DMS79 treated with DMSO at 0.1 percent for 48 hours (cell line): ENCODE results near the gene SF3B2.
A peak's percentile ranks its signal among the peaks of the same experiment; 100 is the strongest.

Experiments
- DNase-seq: peaks from one replicate; lab custom pipeline; 2025; lab: John Stamatoyannopoulos, UW

Gene SF3B2

GRCh38 chr11:66047541-66048365, 4.4 kb upstream of the SF3B2 start:
- DNase-seq, result no peak

DNA sequence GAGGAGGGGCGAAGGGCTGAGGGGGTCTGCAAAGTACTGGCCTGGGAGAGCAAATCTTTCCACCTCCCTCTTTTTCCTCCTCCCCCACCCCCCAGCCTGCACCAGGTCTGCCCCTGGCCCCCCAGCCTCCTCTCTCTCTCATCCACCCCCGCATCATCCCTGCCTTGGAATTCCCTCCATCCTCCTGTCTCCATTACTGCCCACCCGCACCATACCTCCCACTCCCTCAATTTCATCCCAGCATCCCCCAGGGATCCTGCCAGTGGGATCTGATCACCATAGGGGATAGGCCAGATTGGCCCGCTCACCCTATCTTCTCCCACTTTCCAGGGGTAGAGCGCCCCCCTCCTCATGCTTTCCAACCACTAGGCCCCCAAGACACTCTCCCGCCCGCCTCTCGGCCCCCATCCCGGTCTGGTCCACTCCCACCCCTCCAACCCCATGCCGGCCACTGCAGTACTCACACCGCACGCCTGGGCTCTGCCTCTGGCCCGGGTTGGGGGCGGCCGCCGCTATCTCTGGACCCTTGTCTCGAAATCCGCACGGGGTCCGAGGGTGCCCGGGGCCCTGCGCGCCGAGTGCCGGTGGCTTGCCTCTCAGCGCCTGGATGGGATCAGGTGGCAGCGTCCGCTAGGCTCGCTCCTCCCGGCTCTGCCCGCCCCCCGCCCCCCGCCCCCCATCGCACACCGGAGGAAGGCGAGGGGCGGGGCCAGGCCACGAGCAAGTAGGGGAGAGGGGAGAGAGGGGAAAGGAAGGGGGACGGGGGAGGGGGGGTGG, 3.4 kb upstream of the SF3B2 start, which contains the start of gene GAL3ST3:
GAL3ST3 (minus strand) TSS at position 615 of the 777 bp plus-strand sequence. CDS start 3,746 bp downstream, outside the sequence.
- DNase-seq, result peak; percentile 28

DNA sequence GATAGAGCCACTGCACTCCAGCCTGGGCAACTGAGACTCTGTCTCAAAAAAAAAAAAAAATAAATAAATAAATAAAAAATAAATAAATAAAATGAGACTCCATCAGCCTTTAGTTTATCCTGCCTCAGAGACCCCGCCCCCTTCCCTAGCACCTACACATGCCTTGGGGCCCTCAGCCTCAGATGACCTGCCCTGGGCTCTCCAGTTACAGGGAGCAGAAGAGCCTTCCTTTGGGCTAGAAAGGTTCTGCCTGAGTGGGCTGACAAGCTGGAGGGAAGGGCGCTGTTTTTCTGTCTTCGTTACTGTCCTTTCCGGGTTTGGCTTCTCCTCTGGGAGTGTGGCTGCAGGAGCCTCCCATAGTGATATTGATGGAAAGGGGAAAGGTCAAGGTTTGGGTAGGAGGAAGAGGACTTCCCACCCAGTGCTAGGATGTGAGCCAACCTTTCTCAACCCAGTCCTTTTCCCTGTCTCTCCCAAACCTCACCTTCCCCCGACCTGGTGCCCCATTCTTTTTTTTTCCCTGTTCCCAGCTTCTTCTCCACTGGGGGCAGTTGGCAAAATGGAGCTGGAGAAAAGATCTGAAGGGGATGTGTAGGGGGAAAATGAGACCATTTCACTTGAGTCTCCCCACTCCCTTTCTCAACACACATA, 1.5 kb upstream of the SF3B2 start:
- DNase-seq, result peak; percentile 76

GRCh38 chr11:66051371-66051765, 796 bp upstream of the SF3B2 start:
- peak; percentile 89 for DNase-seq

GRCh38 chr11:66052664-66052982, 459 bp downstream of the SF3B2 start:
- no peak for DNase-seq

GRCh38 chr11:66055021-66055420, 2.9 kb downstream of the SF3B2 start:
- DNase-seq, result no peak

DNA sequence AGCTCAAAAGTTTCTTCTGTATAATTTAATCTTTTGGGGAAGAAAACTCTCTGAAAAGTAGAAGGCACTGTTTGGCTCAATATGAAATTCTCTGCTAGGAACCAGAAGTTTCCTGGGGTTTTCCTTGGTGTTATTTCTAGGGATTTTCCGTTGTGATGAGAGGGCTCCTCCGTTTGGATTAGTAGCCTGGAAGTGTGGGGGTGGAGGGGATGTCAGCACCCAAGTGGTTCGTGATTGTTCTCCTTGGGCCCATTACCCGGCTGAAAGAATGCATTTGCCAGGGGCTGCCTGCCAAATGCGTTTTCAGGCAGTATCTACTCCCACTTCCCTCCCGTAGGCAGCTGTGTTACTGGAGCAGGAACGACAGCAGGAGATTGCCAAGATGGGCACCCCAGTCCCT, 4.3 kb downstream of the SF3B2 start:
- no peak for DNase-seq

DNA sequence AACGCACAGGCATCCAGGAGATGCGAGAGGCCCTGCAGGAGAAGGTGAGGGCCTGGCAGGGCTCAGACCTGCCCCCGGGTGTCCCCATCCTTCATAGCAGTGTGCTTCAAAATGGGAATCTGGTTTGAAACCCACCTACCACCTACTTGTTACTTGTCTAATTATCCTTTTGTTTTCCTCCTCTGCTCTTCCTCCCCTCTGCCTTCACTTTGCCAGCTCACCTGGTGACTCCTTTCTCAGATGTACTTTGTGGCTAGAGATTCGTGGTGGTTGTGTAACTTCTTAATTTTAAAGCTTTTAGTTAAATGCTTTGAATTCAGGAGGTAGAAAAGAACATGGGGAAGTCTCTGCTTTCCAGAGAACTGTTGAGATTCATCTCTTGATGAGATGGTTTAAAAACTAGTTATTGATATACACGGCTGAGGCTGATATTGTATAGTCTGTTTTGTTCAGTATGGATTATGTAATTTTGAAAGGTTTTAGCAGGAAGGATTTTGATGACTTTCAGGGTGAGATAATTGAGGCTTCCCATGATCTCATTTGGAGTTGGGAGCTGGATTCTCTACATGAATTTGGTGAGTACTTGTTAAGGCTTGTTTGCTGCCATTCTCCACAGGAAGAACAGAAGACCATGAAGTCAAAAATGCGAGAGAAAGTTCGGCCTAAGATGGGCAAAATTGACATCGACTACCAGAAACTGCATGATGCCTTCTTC, 8.0 kb downstream of the SF3B2 start:
- no peak for DNase-seq

GRCh38 chr11:66061268-66061667, 9.1 kb downstream of the SF3B2 start:
- no peak for DNase-seq

GRCh38 chr11:66062408-66062807, 10.2 kb downstream of the SF3B2 start:
- no peak for DNase-seq

- no peak for DNase-seq
These were observed 11.7 kb downstream of the SF3B2 start for GRCh38 chr11:66063900-66064299.

GRCh38 chr11:66064571-66064970, 12.4 kb downstream of the SF3B2 start:
- no peak for DNase-seq

DNA sequence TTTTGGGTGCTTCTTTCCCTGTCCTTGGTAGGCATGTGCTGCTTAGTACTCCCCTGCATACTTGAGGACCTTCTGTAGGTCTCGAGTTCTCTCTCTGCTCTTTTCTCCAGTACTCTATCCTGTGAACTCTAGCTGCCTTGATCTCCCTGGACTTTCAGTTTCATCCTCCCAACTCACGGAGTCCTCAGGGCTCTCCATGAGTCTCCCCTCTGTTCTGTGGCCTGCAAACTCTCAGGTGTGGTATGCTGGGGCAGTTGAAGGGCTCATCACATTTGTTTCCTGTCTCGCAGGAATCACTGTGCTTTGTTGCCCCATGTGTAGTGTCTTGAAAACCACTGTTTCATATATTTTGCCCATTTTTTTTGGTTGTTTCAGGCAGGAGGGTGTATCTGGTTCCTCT, 14.6 kb downstream of the SF3B2 start:
- no peak for DNase-seq

- no peak for DNase-seq
These were observed 15.5 kb downstream of the SF3B2 start for GRCh38 chr11:66067640-66068039.

DNA sequence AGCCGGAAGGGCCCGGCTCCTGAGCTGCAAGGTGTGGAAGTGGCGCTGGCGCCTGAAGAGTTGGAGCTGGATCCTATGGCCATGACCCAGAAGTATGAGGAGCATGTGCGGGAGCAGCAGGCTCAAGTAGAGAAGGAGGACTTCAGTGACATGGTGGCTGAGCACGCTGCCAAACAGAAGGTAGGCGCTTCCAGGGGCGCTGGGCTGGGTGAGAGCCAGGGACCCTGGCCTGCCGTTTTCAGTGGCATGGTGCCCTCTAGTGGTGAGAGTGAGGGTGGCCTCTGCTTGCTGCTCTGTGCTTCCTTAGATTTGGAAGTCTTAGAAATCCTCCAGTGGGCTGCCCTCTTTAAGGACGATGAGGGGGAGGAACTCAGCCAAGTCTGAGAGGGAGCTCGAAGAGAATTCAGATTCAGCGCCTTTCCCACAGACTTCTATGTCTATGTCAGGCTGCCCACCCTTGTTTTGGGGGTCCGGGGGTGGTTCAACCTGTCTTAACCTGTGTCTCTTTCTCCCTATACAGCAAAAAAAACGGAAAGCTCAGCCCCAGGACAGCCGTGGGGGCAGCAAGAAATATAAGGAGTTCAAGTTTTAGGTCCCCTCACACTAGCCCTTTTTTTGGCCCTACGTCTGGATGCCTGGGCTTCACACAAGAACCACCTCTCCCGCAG, 16.1 kb downstream of the SF3B2 start:
- peak; percentile 64 for DNase-seq

- peak; percentile 11 for DNase-seq
These were observed 17.0 kb downstream of the SF3B2 start for GRCh38 chr11:66068923-66069714.

GRCh38 chr11:66069715-66070603, 17.8 kb downstream of the SF3B2 start, which contains the start of gene PACS1:
TSS of gene PACS1 (plus strand) at chr11:66070272. CDS start at chr11:66070487, 215 bp downstream.
- DNase-seq, result peak; percentile 18

GRCh38 chr11:66070604-66071380, 18.6 kb downstream of the SF3B2 start:
- DNase-seq, result no peak

GRCh38 chr11:66071381-66071801, 19.2 kb downstream of the SF3B2 start:
- DNase-seq, result peak; percentile 23
